GM23248 (cell line): ENCODE data around the gene CCT6A.

Experiments
- EZH2 ChIP-seq: fragments of 200-600 bp; sonication (generic); IDR thresholded peaks from 2 replicates; pipeline ENCODE4 v1.6.1; 2018; ENCODE audit warnings: antibody characterized with exemption, mild to moderate bottlenecking; ENCODE audit not compliant: insufficient read depth, poor library complexity, severe bottlenecking
- EZH2phosphoT487 ChIP-seq: fragments of 200-600 bp; sonication (generic); IDR thresholded peaks from 2 replicates; pipeline ENCODE4 v1.6.1; 2018; ENCODE audit warnings: antibody characterized with exemption, moderate library complexity, mild to moderate bottlenecking, low read depth; ENCODE audit not compliant: insufficient read depth

GRCh38 chr7:56062382-56062781 lies 10.8 kb downstream of the CCT6A start:
- TF ChIP-seq EZH2 (no peak), EZH2phosphoT487 (no peak)
